Activated T-cell treated with anti-CD3 and anti-CD28 coated beads for 48 hours (primary cell): ENCODE data around the gene PAPSS2.

Experiments used
- DNase-seq: peaks from one replicate; pipeline ENCODE4 v3.0.0-alpha.2; 2020; ENCODE audit warnings: low read depth

The PAPSS2 gene

DNA sequence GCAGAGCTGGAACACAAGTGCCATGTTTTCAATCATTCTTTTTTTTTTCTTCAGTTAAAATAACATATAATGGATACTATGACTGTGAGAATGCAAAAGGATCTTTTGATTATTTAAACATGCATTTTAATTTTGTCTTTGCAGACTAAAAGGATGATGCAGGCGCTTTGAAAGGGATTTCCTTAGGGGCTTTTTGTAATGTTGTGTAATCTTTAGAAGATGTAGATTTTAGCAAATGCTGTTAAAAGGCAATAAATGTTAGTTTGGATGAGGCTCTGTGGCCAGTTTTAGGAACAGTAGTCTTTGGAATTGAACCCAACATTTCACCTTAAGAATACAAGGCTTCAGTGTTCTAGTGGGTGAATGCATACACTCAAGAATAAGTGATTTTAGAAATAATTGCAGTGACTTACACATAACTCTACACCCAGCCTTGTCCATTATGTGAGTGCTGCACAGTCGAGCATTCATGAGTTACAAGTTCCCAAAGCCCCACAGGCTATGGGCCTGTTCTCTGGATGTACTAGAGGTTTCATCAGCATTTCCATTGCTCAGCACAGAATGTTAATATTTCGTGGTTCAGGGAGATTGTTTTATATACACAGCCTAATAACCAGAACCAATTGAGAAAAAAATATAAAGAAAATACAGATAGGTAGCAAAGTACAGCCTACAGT, 11.6 kb downstream of the PAPSS2 start:
- DNase-seq: no peak

DNA sequence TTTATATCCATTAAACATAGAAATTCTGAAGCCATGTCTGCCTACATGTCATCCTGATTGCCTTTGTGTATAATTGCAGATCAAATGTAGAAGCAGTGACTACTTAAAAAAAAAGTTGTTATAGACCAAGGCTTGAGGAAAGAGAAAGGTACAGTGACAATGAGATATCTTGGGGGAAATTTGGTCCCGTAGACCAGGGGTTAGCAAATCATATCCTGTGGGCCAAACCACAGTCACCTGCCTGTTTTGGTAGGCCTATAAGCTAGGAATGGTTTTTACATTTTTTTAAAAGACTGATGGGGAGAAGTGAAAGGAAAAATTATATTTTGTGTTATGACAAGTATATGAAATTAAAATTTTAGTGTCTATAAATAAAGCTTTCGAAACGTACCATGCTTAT, 12.9 kb downstream of the PAPSS2 start:
- DNase-seq: no peak

DNA sequence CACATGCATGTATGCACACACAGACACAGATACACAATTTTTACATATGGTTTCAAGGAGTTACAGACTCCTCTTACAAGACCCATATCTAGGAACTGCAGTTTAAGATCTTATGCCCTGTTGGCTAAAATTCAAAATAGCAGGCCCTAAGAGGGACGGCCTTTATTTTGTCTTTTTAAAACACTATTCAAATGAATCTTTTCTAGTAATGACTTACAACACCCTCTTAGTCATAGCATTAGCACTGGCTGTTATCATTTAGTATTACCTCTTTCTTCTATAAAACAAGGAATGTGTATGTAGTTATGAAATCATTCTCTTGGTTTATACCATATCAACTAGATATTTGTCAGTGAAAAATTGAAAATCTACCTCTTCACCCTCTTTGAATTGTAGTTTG, 15.3 kb downstream of the PAPSS2 start:
- DNase-seq: no peak

DNA sequence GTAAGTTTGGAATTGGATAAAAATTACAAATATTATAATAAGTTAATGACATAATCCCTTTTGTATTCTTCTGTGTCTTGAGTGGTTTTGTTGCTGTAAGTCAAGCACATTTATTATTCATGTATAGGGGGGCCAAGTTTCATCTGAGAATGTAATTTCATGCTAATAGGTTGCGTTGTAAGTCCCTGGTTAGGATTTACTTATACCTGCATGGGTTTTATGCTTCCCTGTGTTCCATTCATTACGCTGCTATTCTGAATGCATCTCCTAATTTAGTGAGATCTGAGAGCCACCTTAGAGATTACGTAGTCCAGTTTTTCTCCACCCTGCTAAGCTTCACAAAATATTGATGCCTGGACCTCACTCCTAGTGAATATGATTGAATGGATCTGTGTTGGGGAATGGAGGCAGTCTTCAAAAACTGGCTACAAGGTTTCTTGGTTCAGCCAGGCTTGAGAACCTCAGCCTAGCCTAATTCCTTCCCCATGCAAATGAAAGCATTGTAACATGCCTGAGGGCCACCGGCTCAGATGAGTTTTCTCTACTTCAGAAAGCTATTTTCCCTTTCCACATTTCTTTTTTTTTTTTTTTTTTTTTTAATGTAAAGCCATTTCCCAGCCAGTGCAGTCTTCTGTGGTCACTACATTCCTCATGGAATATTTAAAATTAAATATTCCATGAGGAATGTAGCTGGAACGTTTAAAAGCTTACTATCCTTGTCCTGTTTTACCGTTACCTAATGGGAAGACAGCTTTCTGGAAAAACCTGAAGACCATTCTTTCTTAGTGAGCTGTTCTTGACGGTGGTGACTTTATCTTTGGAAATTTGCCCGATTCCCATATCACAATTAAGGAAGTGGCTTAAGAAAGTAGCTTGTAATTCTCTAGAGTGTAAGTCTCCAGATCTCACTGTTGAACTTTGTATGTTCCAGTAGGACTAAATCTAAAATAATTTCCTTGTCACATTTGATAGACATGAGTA, 16.0 kb downstream of the PAPSS2 start:
- no peak for DNase-seq

DNA sequence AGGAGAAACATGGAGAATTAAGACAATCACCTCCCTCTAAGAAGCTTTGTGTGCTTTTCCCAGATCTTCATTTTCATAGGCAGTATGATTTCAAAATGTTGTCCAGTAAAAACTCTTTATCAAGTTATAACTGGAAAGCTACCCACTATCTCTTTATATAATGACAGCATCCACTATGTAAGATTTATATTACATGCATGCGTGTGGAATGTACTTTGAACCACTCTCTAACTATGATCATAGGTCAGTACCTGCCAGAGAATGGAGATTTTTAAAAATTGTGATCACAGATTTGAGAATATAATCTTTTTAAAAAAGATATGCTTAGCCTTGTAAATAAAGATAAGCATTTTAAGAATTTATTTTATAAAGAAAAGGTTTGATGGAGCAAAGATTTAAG, 17.9 kb downstream of the PAPSS2 start:
- no peak for DNase-seq

DNA sequence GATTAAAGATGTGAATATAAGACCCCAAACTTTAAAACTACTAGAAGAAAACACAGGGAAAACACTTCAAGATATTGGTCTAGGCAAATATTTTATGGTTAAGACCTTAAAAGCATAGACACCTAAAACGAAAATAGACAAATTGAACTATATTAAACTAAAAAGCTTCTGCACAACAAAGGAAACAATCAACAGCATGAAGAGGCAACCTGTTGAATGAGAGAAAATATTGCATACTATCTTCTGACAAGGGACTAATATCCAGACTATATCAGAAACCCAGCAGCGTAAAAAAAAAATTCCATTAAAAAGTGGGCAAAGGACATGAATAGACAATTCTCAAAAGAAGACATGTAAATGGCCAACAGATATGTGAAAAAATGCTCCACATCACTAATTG, 18.6 kb downstream of the PAPSS2 start:
- no peak for DNase-seq

DNA sequence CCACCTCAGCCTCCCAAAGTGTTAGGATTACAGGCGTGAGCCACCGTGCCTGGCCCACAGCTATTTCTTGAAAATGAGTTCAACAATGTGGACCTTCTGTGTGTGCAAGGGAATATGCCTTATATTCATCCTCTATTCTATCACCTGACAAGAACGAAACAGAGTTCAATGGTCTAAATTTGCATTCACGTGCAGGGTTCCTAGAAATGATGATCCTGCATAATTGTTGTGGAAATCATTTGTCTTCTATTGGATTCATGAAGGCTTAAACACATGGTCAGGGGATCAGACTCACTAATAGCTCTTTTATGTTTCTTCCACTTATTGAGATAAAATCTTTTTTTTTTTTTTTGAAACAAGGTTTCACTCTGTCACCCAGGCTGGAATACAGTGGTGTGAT, 23.7 kb downstream of the PAPSS2 start:
- DNase-seq: no peak

DNA sequence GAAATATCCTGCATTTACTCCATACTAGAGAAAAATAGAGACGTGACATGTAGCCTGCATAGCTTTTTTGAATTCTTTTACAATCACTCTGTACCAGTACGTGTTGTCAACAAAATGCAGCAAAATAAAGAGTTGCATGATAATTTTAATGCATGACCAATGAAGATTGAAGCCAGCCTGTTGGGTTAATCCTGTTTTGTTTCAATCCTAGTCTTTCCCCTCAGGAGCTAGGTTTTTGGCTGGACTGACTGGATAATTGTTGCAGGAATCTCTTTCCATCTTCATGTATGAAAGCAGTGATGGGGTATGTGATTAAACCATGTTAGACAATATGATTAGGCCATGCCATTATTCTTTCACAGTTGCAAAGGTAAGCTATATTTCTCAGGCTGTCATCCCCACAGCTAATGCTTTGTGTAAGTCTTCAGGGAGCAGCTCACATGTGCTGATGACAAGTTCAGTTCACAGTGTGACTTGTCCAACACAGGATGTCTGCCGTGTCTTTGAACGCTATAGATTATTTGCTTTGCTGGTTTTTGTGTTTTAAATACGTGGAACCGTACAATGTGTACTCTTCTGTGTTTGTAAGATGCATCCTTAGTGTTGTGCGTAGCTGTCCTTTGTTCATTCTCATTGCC, 24.4 kb downstream of the PAPSS2 start:
- no peak for DNase-seq

DNA sequence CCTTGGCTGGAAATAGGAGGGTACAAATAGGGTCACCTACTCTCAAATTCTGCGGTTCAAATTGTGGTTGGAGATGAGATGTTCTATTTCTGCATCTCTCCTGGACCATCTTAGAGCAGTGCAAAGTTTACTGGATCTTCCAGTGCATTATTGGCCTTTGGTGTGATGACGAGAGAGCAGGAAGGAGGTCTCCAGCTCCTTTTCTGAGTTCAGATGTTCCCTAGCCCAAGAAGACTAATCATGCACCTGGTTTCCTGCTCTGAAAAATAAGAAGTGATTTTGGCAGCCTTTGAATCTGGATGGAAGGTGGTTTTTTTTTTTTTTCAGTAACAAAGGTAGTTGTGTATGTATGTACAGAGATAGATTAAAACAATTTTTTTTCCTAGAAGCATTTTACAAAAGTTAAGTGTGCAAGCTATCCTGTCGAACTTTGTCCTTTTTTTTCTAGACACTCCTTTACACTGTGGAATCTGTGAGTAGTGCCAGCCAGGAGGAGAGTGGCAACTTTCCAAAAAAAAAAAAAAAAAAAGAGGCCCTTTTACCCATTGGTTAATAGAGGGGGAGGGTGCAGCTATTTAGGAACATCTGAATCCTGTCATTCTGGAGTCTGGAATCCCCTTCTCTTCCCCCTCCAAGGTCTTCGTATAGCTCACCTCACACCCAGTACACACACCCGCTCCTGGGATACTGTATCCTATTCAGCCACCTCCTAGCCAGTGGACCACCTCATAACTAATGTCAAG, 26.3 kb downstream of the PAPSS2 start:
- no peak for DNase-seq

DNA sequence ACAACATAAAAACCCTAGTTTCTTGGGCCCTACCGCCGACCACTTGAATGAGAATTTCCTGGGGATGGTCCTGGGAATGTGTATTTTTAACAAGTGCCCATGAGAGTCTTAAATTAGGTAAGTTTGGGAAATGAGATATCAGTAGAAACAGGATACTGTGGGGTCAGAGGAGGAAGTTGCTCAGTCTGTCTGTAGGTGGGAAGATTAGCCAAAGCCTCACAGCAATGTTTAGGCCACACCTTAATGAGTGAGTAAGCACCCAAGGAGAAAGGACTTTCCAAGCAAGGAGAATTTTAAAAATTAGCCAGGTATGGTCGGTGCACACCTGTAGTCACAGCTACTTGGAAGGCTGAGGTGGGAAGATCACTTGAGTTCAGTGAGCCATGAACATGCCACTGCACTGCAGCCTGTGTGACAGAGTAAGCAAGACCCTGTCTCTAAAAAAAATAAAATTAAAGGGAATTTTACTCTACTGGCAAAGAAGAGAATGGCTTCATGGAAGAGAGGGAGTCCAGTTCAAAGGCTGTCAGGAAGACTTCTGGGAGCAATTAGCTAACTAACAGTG, 31.9 kb downstream of the PAPSS2 start:
- DNase-seq: no peak

DNA sequence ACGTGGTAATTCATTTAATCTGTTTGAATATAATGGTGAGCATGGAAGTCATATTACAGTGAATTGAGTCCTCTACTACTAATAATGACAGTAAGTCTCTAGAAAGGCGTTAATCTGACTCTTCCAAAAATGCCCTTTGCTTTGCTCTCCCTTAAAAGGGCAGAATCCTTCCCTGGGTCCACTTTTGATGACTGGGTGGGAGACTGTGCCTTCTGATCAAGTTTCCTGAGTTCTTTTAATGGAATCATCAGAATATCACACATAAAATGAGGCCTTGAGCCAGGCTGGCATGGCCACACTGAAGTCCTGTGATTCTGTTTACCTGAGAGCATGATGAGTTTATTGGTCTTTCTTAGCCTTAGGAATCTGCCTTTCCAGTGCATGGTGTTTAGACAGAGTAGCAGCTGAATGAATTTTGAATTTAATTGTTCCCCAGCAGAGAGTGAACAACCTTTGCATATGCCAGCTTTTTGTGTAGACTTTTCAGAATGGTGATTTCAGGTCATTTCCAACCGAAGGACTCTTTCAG, 33.3 kb downstream of the PAPSS2 start:
- no peak for DNase-seq

DNA sequence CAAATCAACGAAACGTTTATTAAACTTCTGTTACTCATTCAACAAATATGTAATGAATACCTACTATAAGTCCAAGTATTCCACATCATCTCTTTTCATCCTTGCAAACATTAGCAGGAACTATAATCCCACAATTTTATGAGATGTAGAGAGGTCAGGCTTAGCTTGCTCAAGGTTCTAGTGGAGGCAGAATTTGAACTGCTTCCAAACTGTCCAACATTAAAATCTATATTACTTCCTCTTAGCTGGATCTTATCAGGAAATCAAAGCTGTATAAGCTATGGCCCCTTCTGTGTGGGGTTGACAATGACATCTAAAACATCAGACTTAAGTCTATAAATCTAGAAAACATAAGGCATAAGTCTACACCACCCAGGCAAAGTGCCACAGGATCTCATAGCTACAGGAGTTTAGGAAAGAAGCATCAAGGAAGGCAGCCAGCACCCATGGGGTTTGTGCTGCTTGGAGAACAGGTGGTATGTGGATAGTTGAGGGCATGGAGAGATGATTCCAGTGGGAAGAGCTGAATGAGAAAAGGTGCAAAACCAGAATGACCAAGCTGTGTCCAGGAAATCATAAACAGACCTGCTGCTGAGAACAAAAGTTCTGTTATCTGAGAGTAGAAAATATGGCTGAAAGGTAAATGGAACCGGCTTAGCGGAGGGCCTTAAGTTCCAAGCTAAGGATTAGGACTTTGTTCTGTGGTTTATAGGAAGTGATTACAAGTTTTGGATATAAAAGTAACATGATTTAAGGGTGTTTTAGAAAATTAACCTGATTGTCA, 34.5 kb downstream of the PAPSS2 start:
- DNase-seq: no peak

DNA sequence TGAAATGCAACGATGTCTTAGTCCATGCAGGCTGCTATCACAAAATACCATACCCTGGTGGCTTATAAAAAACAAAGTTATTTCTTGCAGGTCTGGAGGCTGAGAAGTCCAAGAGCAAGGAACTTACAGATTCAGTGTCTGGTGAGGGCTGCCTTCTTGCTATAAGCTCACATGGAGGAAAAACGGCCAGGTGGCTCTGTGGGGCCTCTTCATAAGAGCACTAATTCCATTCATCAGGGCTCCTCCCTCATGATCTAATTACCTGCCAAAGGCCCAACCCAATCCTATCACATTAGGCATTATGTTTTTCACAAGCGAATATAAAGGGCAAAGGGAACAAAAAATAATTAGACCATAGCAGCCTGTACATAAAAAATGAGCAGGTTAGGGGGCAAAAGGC, 35.4 kb downstream of the PAPSS2 start:
- no peak for DNase-seq

DNA sequence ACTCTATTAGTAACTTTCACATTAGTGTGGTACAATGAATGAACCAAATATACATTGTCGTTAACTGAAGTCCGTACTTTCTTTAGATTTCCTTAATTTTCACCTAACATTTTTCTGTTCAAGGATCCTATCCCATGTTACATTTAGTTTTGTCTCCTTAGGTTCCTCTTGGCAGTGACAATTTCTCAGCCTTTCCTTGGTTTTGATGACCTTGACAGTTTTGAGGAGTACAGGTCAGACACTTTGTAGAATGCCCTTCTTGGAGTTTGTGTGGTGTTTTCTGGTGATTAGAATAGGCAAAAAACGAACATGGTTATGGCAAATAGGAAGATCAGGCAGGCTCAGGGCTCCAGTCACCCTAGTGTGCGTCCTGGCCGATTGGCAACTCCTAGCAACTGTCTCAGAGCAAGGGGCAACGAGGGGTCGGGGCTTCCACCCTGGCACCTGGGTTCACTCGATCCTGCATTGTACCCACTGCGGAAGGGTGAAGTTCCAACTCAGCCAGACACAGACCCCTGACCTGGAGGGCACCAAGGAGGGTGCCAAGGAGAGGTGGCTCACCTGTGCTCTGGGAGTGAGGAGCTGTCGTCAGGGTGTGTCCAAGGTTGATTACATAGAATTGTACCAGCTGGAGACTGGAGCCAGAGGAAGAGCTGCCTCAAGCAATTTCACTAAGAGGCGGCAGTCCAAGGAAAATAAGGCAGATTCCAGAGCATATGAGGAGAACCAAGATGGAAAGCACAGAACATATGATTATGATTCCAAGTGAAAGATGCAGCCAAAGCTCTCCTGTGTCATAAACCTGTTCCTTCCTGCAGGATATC, 37.5 kb downstream of the PAPSS2 start:
- no peak for DNase-seq

DNA sequence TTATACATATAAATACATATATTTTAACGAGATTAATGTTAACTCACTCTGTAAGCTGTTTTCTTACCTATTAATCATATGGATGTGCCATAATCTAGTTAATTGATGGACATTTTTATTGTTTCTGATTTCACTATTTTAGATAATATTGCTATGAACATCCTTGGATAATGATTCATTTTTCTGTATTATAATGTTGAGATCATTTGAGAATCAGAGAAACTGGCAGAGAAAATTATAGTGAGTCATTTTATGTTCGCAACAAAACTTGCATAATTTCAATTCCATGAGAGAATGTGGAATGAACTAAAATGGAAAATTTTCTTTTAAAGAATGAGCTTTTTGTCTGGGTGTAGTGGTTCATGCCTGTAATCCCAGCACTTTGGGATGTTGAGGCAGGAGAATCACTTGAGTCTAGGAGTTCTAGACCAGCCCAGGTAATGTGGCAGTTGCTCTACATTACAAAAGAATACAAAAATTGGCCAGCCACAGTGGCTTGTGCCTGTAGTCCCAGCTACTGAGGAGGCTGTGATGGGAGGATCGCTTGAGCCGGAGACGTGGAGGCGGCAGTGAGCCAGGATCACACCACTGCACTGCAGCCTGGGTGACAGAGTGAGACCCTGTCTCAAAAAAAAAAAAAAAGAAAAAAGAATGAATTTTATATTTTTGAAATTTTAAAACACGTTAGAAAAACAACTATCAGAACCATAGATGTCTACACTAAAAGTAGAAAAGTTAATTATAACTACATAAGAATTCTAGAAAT, 40.5 kb downstream of the PAPSS2 start:
- DNase-seq: no peak

DNA sequence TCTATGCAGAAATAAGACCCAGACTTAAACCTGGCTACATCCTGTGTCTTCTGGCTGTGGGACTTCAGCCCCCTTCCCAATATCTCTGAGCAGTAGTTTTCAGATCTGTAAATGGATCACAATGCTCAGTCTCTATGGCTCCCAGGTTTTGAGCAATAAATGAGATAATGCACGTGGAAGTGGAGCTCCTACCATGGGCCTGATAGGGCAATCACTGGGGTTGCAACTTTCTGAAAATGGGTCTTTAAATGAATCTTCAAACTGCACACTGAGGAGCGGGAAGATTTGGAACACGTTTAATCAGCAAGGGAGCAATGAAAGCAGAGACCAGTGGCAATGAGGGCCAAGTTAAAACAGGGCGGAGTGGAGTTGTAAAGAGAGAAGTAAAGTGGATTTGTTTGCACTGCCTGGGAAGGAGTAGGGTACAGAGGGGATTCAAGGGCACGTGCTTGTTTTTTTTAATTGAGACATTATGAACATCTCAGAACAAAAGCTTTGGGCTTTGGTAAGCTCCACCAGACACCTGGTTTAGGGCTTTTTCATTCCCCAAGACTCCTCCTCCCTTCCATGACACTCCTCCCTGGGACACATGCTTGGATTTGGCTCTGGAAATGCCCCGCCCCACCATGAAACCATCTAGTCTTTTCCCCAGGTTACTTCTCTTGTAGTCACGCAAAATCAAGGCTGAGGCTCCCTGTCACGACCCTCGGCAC, 42.7 kb downstream of the PAPSS2 start:
- no peak for DNase-seq

DNA sequence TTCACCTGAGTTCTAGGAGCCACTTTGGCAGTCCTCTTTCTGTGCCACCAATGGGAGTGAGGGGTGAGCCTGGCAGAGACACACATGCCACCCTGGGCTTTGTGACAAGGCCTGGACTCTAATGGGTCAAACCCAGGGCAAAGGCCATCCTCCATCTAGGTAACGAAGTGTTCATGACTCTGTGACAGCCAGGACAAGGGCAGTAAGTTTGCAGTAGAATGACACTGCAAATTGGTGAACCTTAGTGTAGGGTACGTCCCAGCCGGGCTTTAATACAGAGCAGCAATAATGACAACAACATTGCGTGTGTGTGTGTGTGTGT, 43.3 kb downstream of the PAPSS2 start:
- DNase-seq: no peak

DNA sequence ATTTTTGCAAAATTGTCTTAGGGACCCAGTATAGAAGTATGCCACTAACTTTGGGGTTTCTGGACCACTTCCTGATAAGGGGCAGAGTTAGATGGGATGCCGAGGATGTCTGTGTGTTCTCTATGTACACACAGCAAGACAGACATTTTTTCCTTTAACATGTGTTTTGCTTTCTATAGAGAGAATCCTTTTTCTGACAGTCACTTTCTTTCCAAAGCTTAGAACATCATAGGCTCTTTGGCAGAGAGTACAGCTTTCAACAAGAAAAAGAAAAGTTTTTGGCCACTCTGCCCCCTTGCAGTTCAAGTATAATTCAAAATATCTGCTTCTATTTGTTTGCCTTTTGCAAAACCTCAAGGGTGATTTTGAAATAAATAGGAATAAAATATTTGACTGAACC, 44.1 kb downstream of the PAPSS2 start:
- no peak for DNase-seq

DNA sequence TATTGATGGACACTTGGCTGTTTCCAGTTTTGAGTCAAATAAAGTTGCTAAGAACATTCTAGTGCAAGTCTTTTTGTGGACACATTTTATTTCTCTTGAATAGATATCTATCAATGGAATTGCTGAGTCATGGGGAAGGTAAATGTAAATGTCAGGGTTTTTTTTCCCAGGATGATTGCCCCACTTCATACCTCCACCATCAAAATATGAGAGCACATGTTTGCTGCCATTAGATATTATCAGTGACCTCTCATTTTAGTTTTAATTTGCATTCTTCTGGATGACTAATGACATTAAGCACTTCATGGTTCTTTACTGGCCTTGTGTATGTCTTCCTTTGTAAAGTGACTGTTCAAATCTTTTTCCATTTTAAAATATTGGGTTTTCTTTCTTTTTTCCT, 45.7 kb downstream of the PAPSS2 start:
- no peak for DNase-seq
